Calu3 (cell line): Measurements from ENCODE around the gene HINFP. TPM values are rescaled to one million over a fixed set of nuclear protein-coding genes. Genes with fewer than 3 reads are reported as not detected.
A peak's percentile ranks its signal among the peaks of the same experiment; 100 is the strongest.

Experiments used
- BruUV-seq: library from RNA; stranded (reverse); fragments of 400-500 nt; replicated peaks from 2 replicates; lab custom pipeline; 2021; lab: Mats Ljungman, UMichigan
- CTCF ChIA-PET: fragments of 300-600 bp; sonication (Branson Sonifier 250); formaldehyde crosslinking; loops from one replicate; lab custom pipeline; 2022; ENCODE audit warnings: antibody characterized with exemption; lab: Charles Lee
- DNase-seq: peaks from one replicate; pipeline ENCODE4 v3.0.0; 2022
- H3K27ac Mint-ChIP-seq: one replicate; pipeline ENCODE4 v1.8.0; 2022; ENCODE audit warnings: mixed read lengths; ENCODE audit not compliant: unreplicated experiment
- H3K27me3 Mint-ChIP-seq: one replicate; pipeline ENCODE4 v1.8.0; 2022; ENCODE audit warnings: mixed read lengths; ENCODE audit not compliant: unreplicated experiment
- H3K36me3 Mint-ChIP-seq: one replicate; pipeline ENCODE4 v1.8.0; 2022; ENCODE audit warnings: mild to moderate bottlenecking, moderate library complexity, mixed read lengths; ENCODE audit not compliant: insufficient read depth, unreplicated experiment
- H3K4me1 Mint-ChIP-seq: one replicate; pipeline ENCODE4 v1.8.0; 2022; ENCODE audit warnings: mild to moderate bottlenecking, low read depth, mixed read lengths; ENCODE audit not compliant: unreplicated experiment
- H3K4me3 Mint-ChIP-seq: one replicate; pipeline ENCODE4 v1.8.0; 2022; ENCODE audit warnings: mild to moderate bottlenecking, low read depth, moderate library complexity, mixed read lengths; ENCODE audit not compliant: unreplicated experiment
- H3K9me3 Mint-ChIP-seq: one replicate; pipeline ENCODE4 v1.8.0; 2022; ENCODE audit warnings: low read depth, mixed read lengths; ENCODE audit not compliant: unreplicated experiment
- CTCF ChIP-seq: fragments of 200-600 bp; IDR thresholded peaks from one replicate; pipeline ENCODE4 v1.8.0; 2022; ENCODE audit warnings: antibody characterized with exemption; ENCODE audit not compliant: unreplicated experiment
- intact Hi-C: fragments of 100-400 bp; cut with micrococcal nuclease; formaldehyde crosslinking; loops from one replicate; pipeline ENCODE4 v1.10.0; 2022; ENCODE audit not compliant: unreplicated experiment
- total RNA-seq: library from RNA; stranded (reverse); gene quantifications from 2 replicates; pipeline ENCODE4 v1.2.3, GENCODE V29; 2022

Gene HINFP
- total RNA-seq, 1 experiment from 2014 or later = 21.8 TPM

GRCh38 chr11:119167933-119168332 lies 46.6 kb downstream of the HINFP start:
- DNase-seq = no peak
- intact Hi-C loops = no loop called here
- Mint-ChIP-seq H3K27me3 (no peaks in the 10 kb centered on the region), H3K4me3 (peak overlapping the region; percentile 69), H3K4me1 (no peaks in the 10 kb centered on the region), H3K27ac (peak overlapping the region; percentile 10), H3K36me3 (peaks cover 15% of the 10 kb centered on the region), H3K9me3 (no peaks in the 10 kb centered on the region)
- BruUV-seq = no TSS peak
- CTCF ChIA-PET = no interaction called here
- TF ChIP-seq CTCF = no peak

GRCh38 chr11:119168471-119169281 lies 47.3 kb downstream of the HINFP start, which contains the start of gene NLRX1:
Gene NLRX1, plus strand, starts transcription at chr11:119168725. Its CDS starts 2,679 bp downstream, at chr11:119171404.
- Mint-ChIP-seq H3K4me3 (peak within 1 kb of the TSS; percentile 69), H3K36me3 (peaks cover 15% of the 10 kb centered on the region), H3K4me1 (no peaks in the 10 kb centered on the region), H3K27me3 (no peaks in the 10 kb centered on the region), H3K9me3 (no peaks in the 10 kb centered on the region), H3K27ac (peak within 1 kb of the TSS; percentile 54)
- peak; percentile 48 for TF ChIP-seq CTCF
- BruUV-seq = no TSS peak
- DNase-seq = peak; percentile 81
- intact Hi-C loops = no loop called here
- CTCF ChIA-PET = interaction anchor here (0.7 to 1.0 kb wide), 5 partner anchors 9 to 126 kb away, joined by 3 to 6 read pairs (median 4); partner anchors contain the start of gene ABCG4

GRCh38 chr11:119169282-119169719 lies 47.9 kb downstream of the HINFP start:
- Mint-ChIP-seq H3K27ac (peak overlapping the region; percentile 54), H3K4me1 (no peaks in the 10 kb centered on the region), H3K27me3 (no peaks in the 10 kb centered on the region), H3K4me3 (peak overlapping the region; percentile 69), H3K36me3 (peaks cover 15% of the 10 kb centered on the region), H3K9me3 (no peaks in the 10 kb centered on the region)
- CTCF ChIA-PET = interaction anchor here (0.7 to 1.0 kb wide), 5 partner anchors 10 to 126 kb away, joined by 3 to 6 read pairs (median 4); partner anchors contain the start of gene ABCG4
- intact Hi-C loops = no loop called here
- DNase-seq = peak; percentile 40
- TF ChIP-seq CTCF = no peak
- no TSS peak for BruUV-seq

GRCh38 chr11:119172513-119172912 lies 51.1 kb downstream of the HINFP start:
- no peak overlapping the region for H3K27ac Mint-ChIP-seq
- no peak overlapping the region for H3K4me3 Mint-ChIP-seq
- no peaks in the 10 kb centered on the region for H3K4me1 Mint-ChIP-seq
- H3K9me3 Mint-ChIP-seq = no peaks in the 10 kb centered on the region
- intact Hi-C loops = no loop called here
- BruUV-seq = no TSS peak
- TF ChIP-seq CTCF = no peak
- H3K36me3 Mint-ChIP-seq = peaks cover 15% of the 10 kb centered on the region
- no peaks in the 10 kb centered on the region for H3K27me3 Mint-ChIP-seq
- CTCF ChIA-PET = no interaction called here
- DNase-seq = no peak
